Measurements from ENCODE around the gene ATP12A.

- TF ChIP-seq CTCF (conservative IDR thresholded peaks at IDR 0.05; ENCODE audit: low read length) (no peak), EZH2phosphoT487 (IDR thresholded peaks at IDR 0.05; ENCODE audit: borderline replicate concordance) (no peak)
Measured at GRCh38 chr13:24663089-24663395, 17.2 kb upstream of the ATP12A start.
